Breast epithelium (tissue), 3 donors: ENCODE measurements around the gene MAD2L2.

ENCODE experiments used
- POLR2A ChIP-seq: fragments of 450-650 bp; IDR thresholded peaks from one replicate; pipeline ENCODE4 v1.6.1; 2016; ENCODE audit warnings: antibody characterized with exemption, mild to moderate bottlenecking, moderate library complexity
- POLR2AphosphoS5 ChIP-seq, 3 donors: sonication (generic); formaldehyde crosslinking; IDR thresholded peaks; one replicate each; pipeline ENCODE4 v1.6.1; 2017; ENCODE audit warnings: antibody characterized with exemption in 3 of 3
- TF ChIP-seq, protein P1 (sequence below), 3 donors: fragments of 450-650 bp; IDR thresholded peaks; one replicate each; pipeline ENCODE4 v1.5.1; 2016 to 2017; ENCODE audit warnings: antibody characterized with exemption in 3 of 3, mild to moderate bottlenecking in 3 of 3, moderate library complexity in 3 of 3

DNA sequence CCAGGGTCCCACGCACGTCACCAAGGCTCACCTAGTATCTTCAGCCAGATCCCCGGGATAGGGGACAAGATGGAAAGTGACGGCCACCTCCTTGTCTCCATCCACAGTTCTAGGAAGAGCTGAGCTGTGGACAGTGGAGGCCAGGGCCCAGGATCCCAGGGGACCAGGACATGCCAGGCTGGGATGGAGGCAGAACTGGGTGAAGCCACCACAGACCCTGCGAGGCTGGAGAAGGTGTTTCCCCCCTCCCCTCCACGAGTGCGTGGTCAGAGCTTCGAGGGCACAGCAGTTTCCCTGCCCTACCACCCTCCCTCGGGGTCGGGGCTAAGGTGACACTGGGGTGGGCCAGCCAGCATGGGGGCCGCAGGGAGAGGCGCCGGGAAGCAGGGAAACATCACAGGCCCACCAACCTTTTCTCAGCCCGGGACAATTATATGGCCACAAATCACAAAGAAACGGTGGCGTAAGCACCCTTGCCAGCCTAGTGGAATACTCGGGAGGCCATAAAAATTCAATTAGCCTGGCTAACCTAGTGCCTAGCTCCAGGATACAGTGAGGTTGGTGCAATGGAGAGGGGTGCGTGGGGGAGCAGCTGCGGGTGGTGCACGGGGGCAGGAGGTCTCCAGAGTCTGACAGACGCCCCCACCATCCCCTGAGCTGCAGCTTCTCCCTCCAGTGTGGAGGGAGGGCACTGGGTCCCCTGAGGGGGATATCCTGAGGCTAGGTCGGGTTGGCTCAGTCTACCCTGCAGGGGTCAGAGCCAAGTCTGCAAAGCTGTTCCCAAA lies 23.9 kb upstream of the MAD2L2 start:
- TF ChIP-seq, protein P1, sequence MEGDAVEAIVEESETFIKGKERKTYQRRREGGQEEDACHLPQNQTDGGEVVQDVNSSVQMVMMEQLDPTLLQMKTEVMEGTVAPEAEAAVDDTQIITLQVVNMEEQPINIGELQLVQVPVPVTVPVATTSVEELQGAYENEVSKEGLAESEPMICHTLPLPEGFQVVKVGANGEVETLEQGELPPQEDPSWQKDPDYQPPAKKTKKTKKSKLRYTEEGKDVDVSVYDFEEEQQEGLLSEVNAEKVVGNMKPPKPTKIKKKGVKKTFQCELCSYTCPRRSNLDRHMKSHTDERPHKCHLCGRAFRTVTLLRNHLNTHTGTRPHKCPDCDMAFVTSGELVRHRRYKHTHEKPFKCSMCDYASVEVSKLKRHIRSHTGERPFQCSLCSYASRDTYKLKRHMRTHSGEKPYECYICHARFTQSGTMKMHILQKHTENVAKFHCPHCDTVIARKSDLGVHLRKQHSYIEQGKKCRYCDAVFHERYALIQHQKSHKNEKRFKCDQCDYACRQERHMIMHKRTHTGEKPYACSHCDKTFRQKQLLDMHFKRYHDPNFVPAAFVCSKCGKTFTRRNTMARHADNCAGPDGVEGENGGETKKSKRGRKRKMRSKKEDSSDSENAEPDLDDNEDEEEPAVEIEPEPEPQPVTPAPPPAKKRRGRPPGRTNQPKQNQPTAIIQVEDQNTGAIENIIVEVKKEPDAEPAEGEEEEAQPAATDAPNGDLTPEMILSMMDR (IDR thresholded peaks at IDR 0.05): no peak
- TF ChIP-seq POLR2AphosphoS5 (IDR thresholded peaks at IDR 0.05) (no peak), POLR2A (no peak)
